HEK293 (cell line): ENCODE results near the gene MAGI1.

Experiments
- CTCF ChIP-seq: fragments of 450-650 bp; formaldehyde crosslinking; IDR thresholded peaks from 2 replicates; pipeline ENCODE4 v1.5.1; 2016; ENCODE audit warnings: missing biosample characterization, missing genetic modification characterization
- ZNF274 ChIP-seq, 2 experiments: fragments of 200-500 bp in 1 of 2; fragments of 450-650 bp in 1 of 2; sonication (Bioruptor generic) in 1 of 2; formaldehyde crosslinking in 1 of 2; IDR thresholded peaks; 2 replicates each; pipeline versions ENCODE4 v1.5.1 to v1.6.1; 2014 to 2016; ENCODE audit warnings: borderline replicate concordance in 1 of 2, inconsistent platforms in 1 of 2, low read length in 1 of 2, missing biosample characterization in 1 of 2, missing genetic modification characterization in 1 of 2

GRCh38 chr3:65569845-65570405 lies 468.8 kb downstream of the MAGI1 start:
- TF ChIP-seq CTCF (tag by site-specific recombination): no peak
- no peak for TF ChIP-seq ZNF274 (IDR thresholded peaks at IDR 0.05; ENCODE audit: low read length)
- TF ChIP-seq ZNF274 (tag by site-specific recombination; IDR thresholded peaks at IDR 0.05; ENCODE audit: borderline replicate concordance): no peak
